Tibial nerve (tissue), 4 donors: ENCODE results near the gene LTBP2.

Experiments
- EP300 ChIP-seq, 2 donors: sonication (generic); formaldehyde crosslinking; IDR thresholded peaks; one replicate each; pipeline ENCODE4 v1.6.1; 2017; ENCODE audit warnings: antibody characterized with exemption in 2 of 2, mild to moderate bottlenecking in 1 of 2
- POLR2A ChIP-seq, 2 donors: fragments of 450-650 bp; IDR thresholded peaks; one replicate each; pipeline ENCODE4 v1.6.1; 2017; ENCODE audit warnings: antibody characterized with exemption in 2 of 2, mild to moderate bottlenecking in 2 of 2, moderate library complexity in 2 of 2
- TF ChIP-seq, protein P1 (sequence below), 5 experiments: fragments of 200-600 bp in 3 of 5; fragments of 450-650 bp in 2 of 5; sonication (generic) in 3 of 5; IDR thresholded peaks; one replicate each; pipeline ENCODE4 v1.5.1; 2016 to 2019; ENCODE audit warnings: antibody characterized with exemption in 5 of 5, mild to moderate bottlenecking in 3 of 5, moderate library complexity in 2 of 5

DNA sequence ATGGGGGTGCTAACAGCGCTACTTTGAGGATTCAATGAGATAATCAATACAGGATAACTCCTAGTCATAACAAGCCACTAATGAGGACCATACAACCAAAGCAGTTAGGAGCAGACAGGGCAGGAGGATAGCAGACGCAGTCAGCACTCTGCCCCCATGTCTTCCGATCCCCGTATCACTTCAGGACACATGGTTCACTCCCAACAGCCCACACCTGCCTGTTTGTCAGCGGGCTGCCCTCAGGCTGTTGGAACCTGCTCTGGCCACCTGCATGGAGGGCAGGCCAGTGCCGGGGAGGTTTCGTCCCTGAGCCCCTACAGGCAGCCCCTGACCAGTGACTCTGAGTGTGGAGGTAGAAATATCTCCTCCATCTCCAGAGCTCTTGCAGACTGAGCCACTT lies 37.1 kb upstream of the LTBP2 start:
- TF ChIP-seq, protein P1, sequence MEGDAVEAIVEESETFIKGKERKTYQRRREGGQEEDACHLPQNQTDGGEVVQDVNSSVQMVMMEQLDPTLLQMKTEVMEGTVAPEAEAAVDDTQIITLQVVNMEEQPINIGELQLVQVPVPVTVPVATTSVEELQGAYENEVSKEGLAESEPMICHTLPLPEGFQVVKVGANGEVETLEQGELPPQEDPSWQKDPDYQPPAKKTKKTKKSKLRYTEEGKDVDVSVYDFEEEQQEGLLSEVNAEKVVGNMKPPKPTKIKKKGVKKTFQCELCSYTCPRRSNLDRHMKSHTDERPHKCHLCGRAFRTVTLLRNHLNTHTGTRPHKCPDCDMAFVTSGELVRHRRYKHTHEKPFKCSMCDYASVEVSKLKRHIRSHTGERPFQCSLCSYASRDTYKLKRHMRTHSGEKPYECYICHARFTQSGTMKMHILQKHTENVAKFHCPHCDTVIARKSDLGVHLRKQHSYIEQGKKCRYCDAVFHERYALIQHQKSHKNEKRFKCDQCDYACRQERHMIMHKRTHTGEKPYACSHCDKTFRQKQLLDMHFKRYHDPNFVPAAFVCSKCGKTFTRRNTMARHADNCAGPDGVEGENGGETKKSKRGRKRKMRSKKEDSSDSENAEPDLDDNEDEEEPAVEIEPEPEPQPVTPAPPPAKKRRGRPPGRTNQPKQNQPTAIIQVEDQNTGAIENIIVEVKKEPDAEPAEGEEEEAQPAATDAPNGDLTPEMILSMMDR (IDR thresholded peaks at IDR 0.05), result no peak
- no peak for TF ChIP-seq POLR2A (IDR thresholded peaks at IDR 0.05)
- TF ChIP-seq EP300 (IDR thresholded peaks at IDR 0.05), result no peak
